Epithelial cell of esophagus (primary cell): ENCODE measurements around the gene VEGFA.
A peak's percentile ranks its signal among the peaks of the same experiment; 100 is the strongest.

Experiments
- DNase-seq: peaks from one replicate; pipeline ENCODE4 v3.0.0; 2010; ENCODE audit warnings: low read depth
- H3K4me3 ChIP-seq: 2 replicates; pipeline ENCODE4 v1.5.1; 2011; ENCODE audit warnings: mild to moderate bottlenecking, low read length, control low read depth
- CTCF ChIP-seq: IDR thresholded peaks from 2 replicates; pipeline ENCODE4 v1.5.1; 2011; ENCODE audit warnings: low read depth, mild to moderate bottlenecking, low read length, control low read depth, inconsistent platforms; ENCODE audit not compliant: insufficient read depth; ENCODE audit errors: missing control alignments

The VEGFA gene

GRCh38 chr6:43829470-43829869, 59.5 kb downstream of the VEGFA start:
- DNase-seq: no peak
- no peak overlapping the region for H3K4me3 ChIP-seq
- TF ChIP-seq CTCF: no peak

GRCh38 chr6:43830775-43831174, 60.8 kb downstream of the VEGFA start:
- no peak for TF ChIP-seq CTCF
- no peak overlapping the region for H3K4me3 ChIP-seq
- no peak for DNase-seq

GRCh38 chr6:43831191-43831590, 61.2 kb downstream of the VEGFA start:
- TF ChIP-seq CTCF: no peak
- peak; percentile 67 for DNase-seq
- H3K4me3 ChIP-seq: no peak overlapping the region

GRCh38 chr6:43833223-43833995, 63.4 kb downstream of the VEGFA start:
- no peak for DNase-seq
- TF ChIP-seq CTCF: no peak
- H3K4me3 ChIP-seq: no peak overlapping the region

- TF ChIP-seq CTCF: no peak
- no peak overlapping the region for H3K4me3 ChIP-seq
- DNase-seq: no peak
Measured at GRCh38 chr6:43833996-43834390, 64.0 kb downstream of the VEGFA start.

GRCh38 chr6:43834528-43835155, 64.6 kb downstream of the VEGFA start:
- no peak for DNase-seq
- no peak overlapping the region for H3K4me3 ChIP-seq
- TF ChIP-seq CTCF: no peak
